Measurements from ENCODE around the gene GNAQ. TPM values are rescaled to one million over a fixed set of nuclear protein-coding genes. Genes with fewer than 3 reads are reported as not detected.
"Not testable (repeated sequence)": the region's sequence is repeated elsewhere in the genome, so short reads cannot be mapped to it uniquely, and the experiment has no call there.

GNAQ gene
- total RNA-seq, 1 donor from 2014 or later, result 46.7 TPM

DNA sequence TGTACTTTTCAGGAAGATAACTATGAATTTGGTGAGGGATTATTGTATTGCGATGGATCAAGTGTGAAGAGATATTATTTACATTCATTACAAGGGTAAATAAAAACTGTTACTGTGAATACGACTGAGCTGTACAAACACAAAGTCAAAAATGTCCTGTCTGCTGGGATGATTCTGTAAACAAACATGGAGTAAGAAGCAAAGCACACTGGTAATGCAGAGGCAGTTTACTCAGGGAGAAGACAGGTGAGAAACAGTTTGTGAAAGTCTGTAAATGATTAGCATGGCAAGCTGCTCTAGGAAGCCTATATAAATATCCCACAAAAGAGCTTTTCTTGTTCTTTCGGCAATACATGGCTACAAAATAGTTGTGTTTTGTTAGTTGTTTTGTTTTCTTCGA lies 268.0 kb downstream of the GNAQ start:
- no peak for DNase-seq (ENCODE audit: extremely low spot score, unreplicated experiment)
- TF ChIP-seq, protein P1, sequence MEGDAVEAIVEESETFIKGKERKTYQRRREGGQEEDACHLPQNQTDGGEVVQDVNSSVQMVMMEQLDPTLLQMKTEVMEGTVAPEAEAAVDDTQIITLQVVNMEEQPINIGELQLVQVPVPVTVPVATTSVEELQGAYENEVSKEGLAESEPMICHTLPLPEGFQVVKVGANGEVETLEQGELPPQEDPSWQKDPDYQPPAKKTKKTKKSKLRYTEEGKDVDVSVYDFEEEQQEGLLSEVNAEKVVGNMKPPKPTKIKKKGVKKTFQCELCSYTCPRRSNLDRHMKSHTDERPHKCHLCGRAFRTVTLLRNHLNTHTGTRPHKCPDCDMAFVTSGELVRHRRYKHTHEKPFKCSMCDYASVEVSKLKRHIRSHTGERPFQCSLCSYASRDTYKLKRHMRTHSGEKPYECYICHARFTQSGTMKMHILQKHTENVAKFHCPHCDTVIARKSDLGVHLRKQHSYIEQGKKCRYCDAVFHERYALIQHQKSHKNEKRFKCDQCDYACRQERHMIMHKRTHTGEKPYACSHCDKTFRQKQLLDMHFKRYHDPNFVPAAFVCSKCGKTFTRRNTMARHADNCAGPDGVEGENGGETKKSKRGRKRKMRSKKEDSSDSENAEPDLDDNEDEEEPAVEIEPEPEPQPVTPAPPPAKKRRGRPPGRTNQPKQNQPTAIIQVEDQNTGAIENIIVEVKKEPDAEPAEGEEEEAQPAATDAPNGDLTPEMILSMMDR (conservative IDR thresholded peaks at IDR 0.05), result no peak
- Mint-ChIP-seq H3K4me1 (ENCODE audit: unreplicated experiment) (peaks cover 6% of the 10 kb centered on the region), H3K4me3 (no peak overlapping the region), H3K9me3 (peaks cover 10% of the 10 kb centered on the region), H3K27ac (no peak overlapping the region), H3K27me3 (no peaks in the 10 kb centered on the region), H3K36me3 (peaks cover 27% of the 10 kb centered on the region)

DNA sequence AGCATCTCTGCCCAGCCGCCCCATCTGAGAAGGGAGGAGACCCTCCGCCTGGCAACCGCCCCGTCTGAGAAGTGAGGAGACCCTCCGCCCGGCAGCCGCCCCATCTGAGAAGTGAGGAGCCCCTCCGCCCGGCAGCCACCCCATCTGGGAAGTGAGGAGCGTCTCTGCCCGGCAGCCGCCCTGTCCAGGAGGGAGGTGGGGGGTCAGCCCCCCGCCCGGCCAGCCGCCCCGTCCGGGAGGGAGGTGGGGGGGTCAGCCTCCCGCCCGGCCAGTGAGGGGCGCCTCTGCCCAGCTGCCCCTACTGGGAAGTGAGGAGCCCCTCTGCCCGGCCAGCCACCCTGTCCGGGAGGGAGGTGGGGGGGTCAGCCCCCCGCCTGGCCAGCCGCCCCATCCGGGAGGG lies 270.7 kb downstream of the GNAQ start:
- not testable (repeated sequence) for H3K4me1 Mint-ChIP-seq (ENCODE audit: unreplicated experiment); H3K27me3 Mint-ChIP-seq; H3K4me3 Mint-ChIP-seq; DNase-seq (ENCODE audit: extremely low spot score, unreplicated experiment); H3K27ac Mint-ChIP-seq
- peaks cover 22% of the 10 kb centered on the region for H3K9me3 Mint-ChIP-seq
- peaks cover 38% of the 10 kb centered on the region for H3K36me3 Mint-ChIP-seq

DNA sequence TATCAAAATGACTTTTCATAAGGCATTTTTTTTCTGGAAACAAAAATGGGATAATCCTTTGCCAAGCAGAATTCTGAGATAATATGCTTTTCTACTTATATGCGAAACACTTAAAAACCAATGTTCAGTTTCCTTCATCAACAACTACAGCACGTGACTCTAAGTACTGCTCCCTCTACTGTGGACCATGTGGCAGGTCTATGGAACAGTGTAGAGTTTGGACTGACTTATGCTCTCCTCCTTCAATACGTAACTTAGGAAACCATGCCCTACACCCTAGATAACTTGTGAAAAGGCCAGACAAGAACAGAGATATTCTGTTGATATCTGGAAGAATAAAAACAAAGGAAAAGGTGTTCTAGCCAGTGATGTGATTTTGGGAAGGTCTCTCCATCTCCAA lies 272.2 kb downstream of the GNAQ start:
- no peaks in the 10 kb centered on the region for H3K27me3 Mint-ChIP-seq
- H3K36me3 Mint-ChIP-seq, result peaks cover 31% of the 10 kb centered on the region
- H3K4me3 Mint-ChIP-seq, result no peak overlapping the region
- DNase-seq (ENCODE audit: extremely low spot score, unreplicated experiment), result no peak
- no peak overlapping the region for H3K27ac Mint-ChIP-seq
- H3K9me3 Mint-ChIP-seq, result peaks cover 18% of the 10 kb centered on the region
- H3K4me1 Mint-ChIP-seq (ENCODE audit: unreplicated experiment), result peaks cover 6% of the 10 kb centered on the region
- TF ChIP-seq, protein P1 (conservative IDR thresholded peaks at IDR 0.05), result no peak

DNA sequence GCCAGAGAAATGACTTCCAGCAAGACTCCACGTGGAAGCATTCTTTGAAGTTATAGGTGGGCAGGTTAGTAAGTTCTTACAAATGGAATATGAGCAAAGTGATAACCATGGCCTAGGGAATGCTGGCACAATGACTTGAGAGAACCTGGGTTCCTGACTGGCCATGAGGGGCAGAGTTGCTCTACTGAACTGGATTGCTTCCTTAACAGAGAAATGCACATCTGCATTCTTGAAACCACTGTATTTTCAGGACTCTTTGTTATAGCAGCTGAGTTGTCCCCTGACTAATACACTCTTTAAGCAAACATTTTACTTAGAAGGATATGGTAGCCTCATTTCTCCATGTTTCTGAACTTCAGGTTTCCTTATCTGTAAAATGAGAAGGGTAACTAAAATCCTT lies 275.2 kb downstream of the GNAQ start:
- TF ChIP-seq, protein P1 (conservative IDR thresholded peaks at IDR 0.05), result no peak
- Mint-ChIP-seq H3K27me3 (no peaks in the 10 kb centered on the region), H3K9me3 (peaks cover 12% of the 10 kb centered on the region), H3K4me3 (no peak overlapping the region), H3K36me3 (peaks cover 28% of the 10 kb centered on the region), H3K4me1 (ENCODE audit: unreplicated experiment) (peaks cover 6% of the 10 kb centered on the region), H3K27ac (no peak overlapping the region)
- DNase-seq (ENCODE audit: extremely low spot score, unreplicated experiment), result no peak

DNA sequence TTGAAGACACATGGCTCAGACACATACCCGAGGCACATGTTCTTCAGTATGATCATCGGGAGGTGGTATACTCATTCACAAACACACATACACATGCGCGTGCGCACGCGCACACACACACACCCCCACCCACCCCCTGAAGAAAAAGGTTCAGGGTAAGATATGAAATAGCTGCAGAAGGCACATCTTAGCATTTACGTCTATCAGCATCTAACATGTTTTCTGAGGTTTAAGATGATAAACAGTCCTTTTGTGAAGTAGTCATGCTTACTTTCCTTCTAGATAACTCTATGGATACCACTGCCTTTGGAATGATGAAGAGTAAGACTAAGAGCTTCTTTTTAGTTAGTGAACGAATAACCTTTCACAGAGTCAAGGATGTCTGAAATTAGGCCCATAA lies 278.4 kb downstream of the GNAQ start:
- H3K4me1 Mint-ChIP-seq (ENCODE audit: unreplicated experiment), result peaks cover 20% of the 10 kb centered on the region
- no peak for DNase-seq (ENCODE audit: extremely low spot score, unreplicated experiment)
- TF ChIP-seq, protein P1 (conservative IDR thresholded peaks at IDR 0.05), result no peak
- H3K9me3 Mint-ChIP-seq, result peaks cover 12% of the 10 kb centered on the region
- peaks cover 24% of the 10 kb centered on the region for H3K36me3 Mint-ChIP-seq
- no peaks in the 10 kb centered on the region for H3K27me3 Mint-ChIP-seq
- no peak overlapping the region for H3K4me3 Mint-ChIP-seq
- H3K27ac Mint-ChIP-seq, result no peak overlapping the region

DNA sequence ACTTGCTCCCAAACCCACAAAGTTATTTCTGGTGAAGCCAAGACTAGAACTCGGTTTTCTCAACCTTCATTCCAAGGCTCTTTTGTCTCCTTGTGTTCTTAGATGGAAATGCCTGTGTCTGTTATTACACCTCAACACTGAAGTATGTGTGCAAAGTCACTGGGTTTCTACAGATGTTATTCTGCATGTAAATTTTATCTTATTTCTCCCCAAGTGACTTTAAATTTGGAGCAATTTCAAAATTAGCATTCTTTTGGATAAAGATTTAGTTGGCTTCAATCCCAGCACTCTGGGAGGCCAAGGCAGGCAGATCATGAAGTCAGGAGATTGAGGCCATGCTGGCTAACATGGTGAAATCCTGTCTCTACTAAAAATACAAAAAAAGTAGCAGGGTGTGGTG lies 279.1 kb downstream of the GNAQ start:
- Mint-ChIP-seq H3K27ac (no peak overlapping the region), H3K9me3 (peaks cover 12% of the 10 kb centered on the region), H3K36me3 (peaks cover 24% of the 10 kb centered on the region), H3K27me3 (no peaks in the 10 kb centered on the region), H3K4me1 (ENCODE audit: unreplicated experiment) (peaks cover 20% of the 10 kb centered on the region), H3K4me3 (no peak overlapping the region)
- TF ChIP-seq, protein P1 (conservative IDR thresholded peaks at IDR 0.05), result no peak
- no peak for DNase-seq (ENCODE audit: extremely low spot score, unreplicated experiment)

Measured in type B pancreatic cell (in vitro differentiated cells).